GM23338 (cell line): Measurements from ENCODE around the gene STX8. TPM values are rescaled to one million over a fixed set of nuclear protein-coding genes. Genes with fewer than 3 reads are reported as not detected.

Experiments
- ATAC-seq: fragments of 200-7000 bp; cut with Tn5 transposase; 3 replicates; pipeline ENCODE4 v1.9.1; 2020
- DNase-seq: peaks from one replicate; pipeline ENCODE4 v3.0.0-alpha.2; 2015; ENCODE audit warnings: low spot score
- H2AFZ ChIP-seq: fragments of 200-600 bp; sonication (generic); 2 replicates; pipeline ENCODE4 v1.8.0; 2016; ENCODE audit warnings: antibody characterized with exemption, mild to moderate bottlenecking, moderate library complexity
- H3F3A ChIP-seq: fragments of 200-600 bp; sonication (generic); replicated peaks from 2 replicates; pipeline ENCODE4 v1.8.0; 2017; ENCODE audit warnings: antibody characterized with exemption, mixed run types, low read depth
- H3K27ac ChIP-seq: fragments of 200-600 bp; sonication (generic); 2 replicates; pipeline ENCODE4 v1.6.1; 2016; ENCODE audit warnings: low read depth
- H3K27me3 ChIP-seq: fragments of 200-600 bp; sonication (generic); 2 replicates; pipeline ENCODE4 v1.8.0; 2016; ENCODE audit warnings: mild to moderate bottlenecking, mixed run types, moderate library complexity; ENCODE audit not compliant: insufficient read depth
- H3K36me3 ChIP-seq: fragments of 200-600 bp; sonication (generic); 2 replicates; pipeline ENCODE4 v1.8.0; 2016; ENCODE audit warnings: mild to moderate bottlenecking; ENCODE audit not compliant: insufficient read depth
- H3K4me1 ChIP-seq: fragments of 200-600 bp; sonication (generic); 2 replicates; pipeline ENCODE4 v1.8.0; 2016; ENCODE audit warnings: mild to moderate bottlenecking, moderate library complexity; ENCODE audit not compliant: insufficient read depth
- H3K4me2 ChIP-seq: fragments of 200-600 bp; sonication (generic); 2 replicates; pipeline ENCODE4 v1.7.1; 2017; ENCODE audit warnings: mixed run types
- H3K4me3 ChIP-seq: fragments of 200-600 bp; sonication (generic); 2 replicates; pipeline ENCODE4 v1.6.1; 2016; ENCODE audit warnings: mixed run types
- H3K79me2 ChIP-seq: fragments of 200-600 bp; sonication (generic); replicated peaks from 2 replicates; pipeline ENCODE4 v1.8.0; 2017; ENCODE audit warnings: mild to moderate bottlenecking; ENCODE audit not compliant: insufficient read depth
- H3K9me2 ChIP-seq: fragments of 200-600 bp; sonication (generic); 2 replicates; pipeline ENCODE4 v1.8.0; 2017; ENCODE audit not compliant: insufficient read depth
- H4K20me1 ChIP-seq: fragments of 200-600 bp; sonication (generic); replicated peaks from 2 replicates; pipeline ENCODE4 v1.8.0; 2017; ENCODE audit warnings: mild to moderate bottlenecking; ENCODE audit not compliant: insufficient read depth
- H3K27ac Mint-ChIP-seq: 2 replicates; pipeline ENCODE4 v1.8.0; 2020; ENCODE audit warnings: inconsistent platforms, mild to moderate bottlenecking, moderate library complexity, mixed read lengths
- H3K27me3 Mint-ChIP-seq: 3 replicates; pipeline ENCODE4 v1.8.0; 2022; ENCODE audit warnings: low read depth, mild to moderate bottlenecking, moderate library complexity, mixed read lengths, inconsistent platforms; ENCODE audit not compliant: insufficient read depth, poor library complexity
- H3K36me3 Mint-ChIP-seq: 3 replicates; pipeline ENCODE4 v1.8.0; 2021; ENCODE audit warnings: low read depth, mild to moderate bottlenecking, inconsistent platforms, moderate library complexity, mixed read lengths
- H3K4me1 Mint-ChIP-seq: 3 replicates; pipeline ENCODE4 v1.8.0; 2020; ENCODE audit warnings: mild to moderate bottlenecking, inconsistent platforms, mixed read lengths
- H3K4me3 Mint-ChIP-seq: 3 replicates; pipeline ENCODE4 v1.8.0; 2021; ENCODE audit warnings: moderate library complexity, mild to moderate bottlenecking, inconsistent platforms, mixed read lengths
- H3K9me3 Mint-ChIP-seq: 3 replicates; pipeline ENCODE4 v1.8.0; 2020; ENCODE audit warnings: moderate library complexity, mild to moderate bottlenecking, inconsistent platforms, mixed read lengths
- CREB1 ChIP-seq: fragments of 250-450 bp; sonication (Bioruptor Pico); IDR thresholded peaks from 2 replicates; pipeline ENCODE4 v1.5.0; 2020; ENCODE audit warnings: low read depth, mild to moderate bottlenecking, moderate library complexity
- ETS1 ChIP-seq: IDR thresholded peaks from 2 replicates; pipeline ENCODE4 v1.6.1; 2016; ENCODE audit warnings: antibody characterized with exemption
- EZH2 ChIP-seq: fragments of 200-600 bp; sonication (generic); IDR thresholded peaks from one replicate; pipeline ENCODE4 v1.8.0; 2017; ENCODE audit warnings: antibody characterized with exemption, mild to moderate bottlenecking, low read depth; ENCODE audit not compliant: unreplicated experiment
- EZH2phosphoT487 ChIP-seq: fragments of 200-600 bp; sonication (generic); IDR thresholded peaks from one replicate; pipeline ENCODE4 v1.8.1; 2018; ENCODE audit warnings: antibody characterized with exemption; ENCODE audit not compliant: unreplicated experiment
- JUNB ChIP-seq: IDR thresholded peaks from one replicate; pipeline ENCODE4 v1.6.1; 2016; ENCODE audit warnings: antibody characterized with exemption; ENCODE audit not compliant: unreplicated experiment
- NANOG ChIP-seq: IDR thresholded peaks from 2 replicates; pipeline ENCODE4 v1.6.1; 2016; ENCODE audit warnings: antibody characterized with exemption, borderline replicate concordance
- POLR2AphosphoS5 ChIP-seq: IDR thresholded peaks from 2 replicates; pipeline ENCODE4 v1.6.1; 2016; ENCODE audit warnings: antibody characterized with exemption, low read depth
- STAT1 ChIP-seq: IDR thresholded peaks from one replicate; pipeline ENCODE4 v1.6.1; 2016; ENCODE audit warnings: antibody characterized with exemption; ENCODE audit not compliant: unreplicated experiment
- ZNF114 ChIP-seq: fragments of 250-450 bp; sonication (Bioruptor Pico); IDR thresholded peaks from 2 replicates; pipeline ENCODE4 v1.5.0; 2020; ENCODE audit warnings: mild to moderate bottlenecking, moderate library complexity
- ZNF331 ChIP-seq: fragments of 250-450 bp; sonication (Bioruptor Pico); IDR thresholded peaks from 2 replicates; pipeline ENCODE4 v1.5.0; 2020; ENCODE audit warnings: low read depth, mild to moderate bottlenecking, moderate library complexity
- polyA plus RNA-seq: library from polyadenylated mRNA; unstranded; fragments of >200 nt; fragmentation: Nextera tagmentation; extraction: Ambion mirVana; gene quantifications from 2 replicates; pipeline ENCODE4 v1.2.1, GENCODE V29; 2016
- total RNA-seq: library from RNA; depleted of rRNA; stranded (reverse); fragments of >200 nt; shearing (Covaris generic); gene quantifications from 2 replicates; pipeline ENCODE4 v1.2.3, GENCODE V29; 2014
- TF ChIP-seq, protein P1 (sequence below): fragments of 250-450 bp; sonication (Bioruptor Pico); IDR thresholded peaks from 2 replicates; pipeline ENCODE4 v1.5.0; 2020; ENCODE audit warnings: mild to moderate bottlenecking, moderate library complexity
- TF ChIP-seq, protein P2 (sequence below), 2 experiments: fragments of 200-600 bp in 1 of 2; sonication (generic) in 1 of 2; conservative IDR thresholded peaks; 2 replicates each; pipeline versions ENCODE4 v1.5.1 to v1.6.1; 2016 to 2017; ENCODE audit warnings: antibody characterized with exemption in 2 of 2, low read depth in 2 of 2, mild to moderate bottlenecking in 2 of 2, moderate library complexity in 1 of 2
- TF ChIP-seq, protein P3 (sequence below): IDR thresholded peaks from one replicate; pipeline ENCODE4 v1.6.1; 2018; ENCODE audit warnings: antibody characterized with exemption; ENCODE audit not compliant: unreplicated experiment

Gene STX8
- total and polyA plus RNA-seq, 2 experiments from 2014 or later = 59.4 to 82.3 TPM

DNA sequence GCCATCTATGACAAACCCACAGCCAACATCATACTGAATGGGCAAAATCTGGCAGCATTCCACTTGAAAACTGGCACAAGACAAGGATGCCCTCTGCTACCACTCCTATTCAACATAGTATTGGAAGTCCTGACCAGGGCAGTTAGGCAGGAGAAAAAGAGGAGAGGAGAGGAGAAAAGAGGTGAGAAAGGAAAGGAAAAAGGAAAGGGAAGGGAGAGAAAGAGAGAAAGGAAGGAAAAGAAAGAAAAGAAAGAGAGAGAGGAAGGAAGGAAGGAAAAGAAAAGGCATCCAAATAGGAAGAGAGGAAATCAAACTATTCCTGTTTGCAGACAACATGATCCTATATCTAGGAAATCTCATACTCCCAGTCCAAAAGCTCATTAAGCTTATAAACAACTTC is 11.5 kb downstream of the STX8 start:
- H3K27me3 ChIP-seq = no peaks in the 10 kb centered on the region
- ATAC-seq (no peak), DNase-seq (no peak)
- no peaks in the 10 kb centered on the region for H3F3A ChIP-seq
- H3K4me3 Mint-ChIP-seq = no peak overlapping the region
- H3K27ac ChIP-seq = no peak overlapping the region
- no peak overlapping the region for H3K4me3 ChIP-seq
- H3K9me3 Mint-ChIP-seq = no peaks in the 10 kb centered on the region
- no peaks in the 10 kb centered on the region for H3K4me1 Mint-ChIP-seq
- no peak overlapping the region for H3K27ac Mint-ChIP-seq
- H2AFZ ChIP-seq = no peak overlapping the region
- no peaks in the 10 kb centered on the region; the same call in 1 of the 2 replicates for H4K20me1 ChIP-seq
- peaks cover 7% of the 10 kb centered on the region for H3K79me2 ChIP-seq
- no peaks in the 10 kb centered on the region for H3K9me2 ChIP-seq
- no peak overlapping the region for H3K4me2 ChIP-seq
- H3K36me3 Mint-ChIP-seq = peaks cover 14% of the 10 kb centered on the region
- H3K27me3 Mint-ChIP-seq = no peaks in the 10 kb centered on the region
- H3K4me1 ChIP-seq = no peaks in the 10 kb centered on the region
- H3K36me3 ChIP-seq = 0 out of 2 replicates have a peak, but pooled peaks cover 10% of the 10 kb centered on the region
- TF ChIP-seq NANOG = no peak
- no peak for TF ChIP-seq EZH2
- TF ChIP-seq, protein P1, sequence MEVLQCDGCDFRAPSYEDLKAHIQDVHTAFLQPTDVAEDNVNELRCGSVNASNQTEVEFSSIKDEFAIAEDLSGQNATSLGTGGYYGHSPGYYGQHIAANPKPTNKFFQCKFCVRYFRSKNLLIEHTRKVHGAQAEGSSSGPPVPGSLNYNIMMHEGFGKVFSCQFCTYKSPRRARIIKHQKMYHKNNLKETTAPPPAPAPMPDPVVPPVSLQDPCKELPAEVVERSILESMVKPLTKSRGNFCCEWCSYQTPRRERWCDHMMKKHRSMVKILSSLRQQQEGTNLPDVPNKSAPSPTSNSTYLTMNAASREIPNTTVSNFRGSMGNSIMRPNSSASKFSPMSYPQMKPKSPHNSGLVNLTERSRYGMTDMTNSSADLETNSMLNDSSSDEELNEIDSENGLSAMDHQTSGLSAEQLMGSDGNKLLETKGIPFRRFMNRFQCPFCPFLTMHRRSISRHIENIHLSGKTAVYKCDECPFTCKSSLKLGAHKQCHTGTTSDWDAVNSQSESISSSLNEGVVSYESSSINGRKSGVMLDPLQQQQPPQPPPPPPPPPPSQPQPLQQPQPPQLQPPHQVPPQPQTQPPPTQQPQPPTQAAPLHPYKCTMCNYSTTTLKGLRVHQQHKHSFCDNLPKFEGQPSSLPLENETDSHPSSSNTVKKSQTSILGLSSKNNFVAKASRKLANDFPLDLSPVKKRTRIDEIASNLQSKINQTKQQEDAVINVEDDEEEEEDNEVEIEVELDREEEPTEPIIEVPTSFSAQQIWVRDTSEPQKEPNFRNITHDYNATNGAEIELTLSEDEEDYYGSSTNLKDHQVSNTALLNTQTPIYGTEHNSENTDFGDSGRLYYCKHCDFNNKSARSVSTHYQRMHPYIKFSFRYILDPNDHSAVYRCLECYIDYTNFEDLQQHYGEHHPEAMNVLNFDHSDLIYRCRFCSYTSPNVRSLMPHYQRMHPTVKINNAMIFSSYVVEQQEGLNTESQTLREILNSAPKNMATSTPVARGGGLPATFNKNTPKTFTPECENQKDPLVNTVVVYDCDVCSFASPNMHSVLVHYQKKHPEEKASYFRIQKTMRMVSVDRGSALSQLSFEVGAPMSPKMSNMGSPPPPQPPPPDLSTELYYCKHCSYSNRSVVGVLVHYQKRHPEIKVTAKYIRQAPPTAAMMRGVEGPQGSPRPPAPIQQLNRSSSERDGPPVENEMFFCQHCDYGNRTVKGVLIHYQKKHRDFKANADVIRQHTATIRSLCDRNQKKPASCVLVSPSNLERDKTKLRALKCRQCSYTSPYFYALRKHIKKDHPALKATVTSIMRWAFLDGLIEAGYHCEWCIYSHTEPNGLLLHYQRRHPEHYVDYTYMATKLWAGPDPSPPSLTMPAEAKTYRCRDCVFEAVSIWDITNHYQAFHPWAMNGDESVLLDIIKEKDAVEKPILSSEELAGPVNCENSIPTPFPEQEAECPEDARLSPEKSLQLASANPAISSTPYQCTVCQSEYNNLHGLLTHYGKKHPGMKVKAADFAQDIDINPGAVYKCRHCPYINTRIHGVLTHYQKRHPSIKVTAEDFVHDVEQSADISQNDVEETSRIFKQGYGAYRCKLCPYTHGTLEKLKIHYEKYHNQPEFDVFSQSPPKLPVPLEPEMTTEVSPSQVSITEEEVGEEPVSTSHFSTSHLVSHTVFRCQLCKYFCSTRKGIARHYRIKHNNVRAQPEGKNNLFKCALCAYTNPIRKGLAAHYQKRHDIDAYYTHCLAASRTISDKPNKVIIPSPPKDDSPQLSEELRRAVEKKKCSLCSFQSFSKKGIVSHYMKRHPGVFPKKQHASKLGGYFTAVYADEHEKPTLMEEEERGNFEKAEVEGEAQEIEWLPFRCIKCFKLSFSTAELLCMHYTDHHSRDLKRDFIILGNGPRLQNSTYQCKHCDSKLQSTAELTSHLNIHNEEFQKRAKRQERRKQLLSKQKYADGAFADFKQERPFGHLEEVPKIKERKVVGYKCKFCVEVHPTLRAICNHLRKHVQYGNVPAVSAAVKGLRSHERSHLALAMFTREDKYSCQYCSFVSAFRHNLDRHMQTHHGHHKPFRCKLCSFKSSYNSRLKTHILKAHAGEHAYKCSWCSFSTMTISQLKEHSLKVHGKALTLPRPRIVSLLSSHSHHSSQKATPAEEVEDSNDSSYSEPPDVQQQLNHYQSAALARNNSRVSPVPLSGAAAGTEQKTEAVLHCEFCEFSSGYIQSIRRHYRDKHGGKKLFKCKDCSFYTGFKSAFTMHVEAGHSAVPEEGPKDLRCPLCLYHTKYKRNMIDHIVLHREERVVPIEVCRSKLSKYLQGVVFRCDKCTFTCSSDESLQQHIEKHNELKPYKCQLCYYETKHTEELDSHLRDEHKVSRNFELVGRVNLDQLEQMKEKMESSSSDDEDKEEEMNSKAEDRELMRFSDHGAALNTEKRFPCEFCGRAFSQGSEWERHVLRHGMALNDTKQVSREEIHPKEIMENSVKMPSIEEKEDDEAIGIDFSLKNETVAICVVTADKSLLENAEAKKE (CRISPR knock-in tag) = no peak
- TF ChIP-seq ZNF114 (CRISPR knock-in tag) = no peak
- TF ChIP-seq EZH2phosphoT487 = no peak
- TF ChIP-seq STAT1 = no peak
- TF ChIP-seq, protein P2, sequence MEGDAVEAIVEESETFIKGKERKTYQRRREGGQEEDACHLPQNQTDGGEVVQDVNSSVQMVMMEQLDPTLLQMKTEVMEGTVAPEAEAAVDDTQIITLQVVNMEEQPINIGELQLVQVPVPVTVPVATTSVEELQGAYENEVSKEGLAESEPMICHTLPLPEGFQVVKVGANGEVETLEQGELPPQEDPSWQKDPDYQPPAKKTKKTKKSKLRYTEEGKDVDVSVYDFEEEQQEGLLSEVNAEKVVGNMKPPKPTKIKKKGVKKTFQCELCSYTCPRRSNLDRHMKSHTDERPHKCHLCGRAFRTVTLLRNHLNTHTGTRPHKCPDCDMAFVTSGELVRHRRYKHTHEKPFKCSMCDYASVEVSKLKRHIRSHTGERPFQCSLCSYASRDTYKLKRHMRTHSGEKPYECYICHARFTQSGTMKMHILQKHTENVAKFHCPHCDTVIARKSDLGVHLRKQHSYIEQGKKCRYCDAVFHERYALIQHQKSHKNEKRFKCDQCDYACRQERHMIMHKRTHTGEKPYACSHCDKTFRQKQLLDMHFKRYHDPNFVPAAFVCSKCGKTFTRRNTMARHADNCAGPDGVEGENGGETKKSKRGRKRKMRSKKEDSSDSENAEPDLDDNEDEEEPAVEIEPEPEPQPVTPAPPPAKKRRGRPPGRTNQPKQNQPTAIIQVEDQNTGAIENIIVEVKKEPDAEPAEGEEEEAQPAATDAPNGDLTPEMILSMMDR (conservative IDR thresholded peaks at IDR 0.05; ENCODE audit: low read depth in 2 of 2) = no peak
- no peak for TF ChIP-seq ETS1
- TF ChIP-seq, protein P3, sequence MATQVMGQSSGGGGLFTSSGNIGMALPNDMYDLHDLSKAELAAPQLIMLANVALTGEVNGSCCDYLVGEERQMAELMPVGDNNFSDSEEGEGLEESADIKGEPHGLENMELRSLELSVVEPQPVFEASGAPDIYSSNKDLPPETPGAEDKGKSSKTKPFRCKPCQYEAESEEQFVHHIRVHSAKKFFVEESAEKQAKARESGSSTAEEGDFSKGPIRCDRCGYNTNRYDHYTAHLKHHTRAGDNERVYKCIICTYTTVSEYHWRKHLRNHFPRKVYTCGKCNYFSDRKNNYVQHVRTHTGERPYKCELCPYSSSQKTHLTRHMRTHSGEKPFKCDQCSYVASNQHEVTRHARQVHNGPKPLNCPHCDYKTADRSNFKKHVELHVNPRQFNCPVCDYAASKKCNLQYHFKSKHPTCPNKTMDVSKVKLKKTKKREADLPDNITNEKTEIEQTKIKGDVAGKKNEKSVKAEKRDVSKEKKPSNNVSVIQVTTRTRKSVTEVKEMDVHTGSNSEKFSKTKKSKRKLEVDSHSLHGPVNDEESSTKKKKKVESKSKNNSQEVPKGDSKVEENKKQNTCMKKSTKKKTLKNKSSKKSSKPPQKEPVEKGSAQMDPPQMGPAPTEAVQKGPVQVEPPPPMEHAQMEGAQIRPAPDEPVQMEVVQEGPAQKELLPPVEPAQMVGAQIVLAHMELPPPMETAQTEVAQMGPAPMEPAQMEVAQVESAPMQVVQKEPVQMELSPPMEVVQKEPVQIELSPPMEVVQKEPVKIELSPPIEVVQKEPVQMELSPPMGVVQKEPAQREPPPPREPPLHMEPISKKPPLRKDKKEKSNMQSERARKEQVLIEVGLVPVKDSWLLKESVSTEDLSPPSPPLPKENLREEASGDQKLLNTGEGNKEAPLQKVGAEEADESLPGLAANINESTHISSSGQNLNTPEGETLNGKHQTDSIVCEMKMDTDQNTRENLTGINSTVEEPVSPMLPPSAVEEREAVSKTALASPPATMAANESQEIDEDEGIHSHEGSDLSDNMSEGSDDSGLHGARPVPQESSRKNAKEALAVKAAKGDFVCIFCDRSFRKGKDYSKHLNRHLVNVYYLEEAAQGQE = no peak
- no peak for TF ChIP-seq CREB1 (CRISPR knock-in tag)
- TF ChIP-seq POLR2AphosphoS5 = no peak
- TF ChIP-seq JUNB = no peak
- TF ChIP-seq ZNF331 (CRISPR knock-in tag) = no peak
